SK-N-SH treated with all-trans-retinoic acid at 6 μM for 48 hours (cell line): ENCODE results near the gene PTPRD.

Experiments used
- CSDC2 ChIP-seq: fragments of 250-450 bp; sonication (Bioruptor Pico); IDR thresholded peaks from 2 replicates; pipeline ENCODE4 v1.5.0; 2020; ENCODE audit warnings: mild to moderate bottlenecking, moderate library complexity
- ISL1 ChIP-seq: fragments of 250-450 bp; sonication (Bioruptor Pico); IDR thresholded peaks from 2 replicates; pipeline ENCODE4 v2.1.2; 2022; ENCODE audit warnings: mild to moderate bottlenecking, moderate library complexity
- OSR1 ChIP-seq: fragments of 250-450 bp; sonication (Bioruptor Pico); IDR thresholded peaks from 2 replicates; pipeline ENCODE4 v1.8.0; 2022; ENCODE audit warnings: moderate library complexity, mild to moderate bottlenecking, inconsistent platforms
- ZFP3 ChIP-seq: fragments of 250-450 bp; sonication (Bioruptor Pico); IDR thresholded peaks from 2 replicates; pipeline ENCODE4 v1.5.0; 2020; ENCODE audit warnings: mild to moderate bottlenecking, moderate library complexity
- ZNF565 ChIP-seq: fragments of 450-650 bp; formaldehyde crosslinking; conservative IDR thresholded peaks from 2 replicates; pipeline ENCODE4 v1.5.0; 2020; ENCODE audit warnings: low read depth, mild to moderate bottlenecking, moderate library complexity
- TF ChIP-seq, protein P1 (sequence below): fragments of 250-450 bp; sonication (Bioruptor Pico); IDR thresholded peaks from 2 replicates; pipeline ENCODE4 v1.8.0; 2020; ENCODE audit warnings: mild to moderate bottlenecking, moderate library complexity, borderline replicate concordance
- TF ChIP-seq, protein P2 (sequence below): fragments of 250-450 bp; sonication (Bioruptor Pico); IDR thresholded peaks from 2 replicates; pipeline ENCODE4 v1.8.0; 2021; ENCODE audit warnings: low read depth, mild to moderate bottlenecking, moderate library complexity, borderline replicate concordance

GRCh38 chr9:8872802-8873201, 1740.0 kb downstream of the PTPRD start:
- TF ChIP-seq, protein P1, sequence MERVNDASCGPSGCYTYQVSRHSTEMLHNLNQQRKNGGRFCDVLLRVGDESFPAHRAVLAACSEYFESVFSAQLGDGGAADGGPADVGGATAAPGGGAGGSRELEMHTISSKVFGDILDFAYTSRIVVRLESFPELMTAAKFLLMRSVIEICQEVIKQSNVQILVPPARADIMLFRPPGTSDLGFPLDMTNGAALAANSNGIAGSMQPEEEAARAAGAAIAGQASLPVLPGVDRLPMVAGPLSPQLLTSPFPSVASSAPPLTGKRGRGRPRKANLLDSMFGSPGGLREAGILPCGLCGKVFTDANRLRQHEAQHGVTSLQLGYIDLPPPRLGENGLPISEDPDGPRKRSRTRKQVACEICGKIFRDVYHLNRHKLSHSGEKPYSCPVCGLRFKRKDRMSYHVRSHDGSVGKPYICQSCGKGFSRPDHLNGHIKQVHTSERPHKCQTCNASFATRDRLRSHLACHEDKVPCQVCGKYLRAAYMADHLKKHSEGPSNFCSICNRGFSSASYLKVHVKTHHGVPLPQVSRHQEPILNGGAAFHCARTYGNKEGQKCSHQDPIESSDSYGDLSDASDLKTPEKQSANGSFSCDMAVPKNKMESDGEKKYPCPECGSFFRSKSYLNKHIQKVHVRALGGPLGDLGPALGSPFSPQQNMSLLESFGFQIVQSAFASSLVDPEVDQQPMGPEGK (CRISPR knock-in tag) = no peak
- no peak for TF ChIP-seq CSDC2
- TF ChIP-seq, protein P2, sequence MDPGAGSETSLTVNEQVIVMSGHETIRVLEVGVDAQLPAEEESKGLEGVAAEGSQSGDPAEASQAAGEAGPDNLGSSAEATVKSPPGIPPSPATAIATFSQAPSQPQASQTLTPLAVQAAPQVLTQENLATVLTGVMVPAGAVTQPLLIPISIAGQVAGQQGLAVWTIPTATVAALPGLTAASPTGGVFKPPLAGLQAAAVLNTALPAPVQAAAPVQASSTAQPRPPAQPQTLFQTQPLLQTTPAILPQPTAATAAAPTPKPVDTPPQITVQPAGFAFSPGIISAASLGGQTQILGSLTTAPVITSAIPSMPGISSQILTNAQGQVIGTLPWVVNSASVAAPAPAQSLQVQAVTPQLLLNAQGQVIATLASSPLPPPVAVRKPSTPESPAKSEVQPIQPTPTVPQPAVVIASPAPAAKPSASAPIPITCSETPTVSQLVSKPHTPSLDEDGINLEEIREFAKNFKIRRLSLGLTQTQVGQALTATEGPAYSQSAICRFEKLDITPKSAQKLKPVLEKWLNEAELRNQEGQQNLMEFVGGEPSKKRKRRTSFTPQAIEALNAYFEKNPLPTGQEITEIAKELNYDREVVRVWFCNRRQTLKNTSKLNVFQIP (CRISPR knock-in tag) = no peak
- no peak for TF ChIP-seq ISL1 (CRISPR knock-in tag)
- TF ChIP-seq ZFP3 (CRISPR knock-in tag) = no peak
- TF ChIP-seq ZNF565 = no peak
- TF ChIP-seq OSR1 (CRISPR knock-in tag) = no peak
